ENCODE data around the gene TROAP.
"Not testable (repeated sequence)": the region's sequence is repeated elsewhere in the genome, so short reads cannot be mapped to it uniquely, and the experiment has no call there.

TROAP gene

GRCh38 chr12:49369411-49370145, 46.5 kb downstream of the TROAP start:
- no peak for DNase-seq

GRCh38 chr12:49370539-49370938, 47.5 kb downstream of the TROAP start:
- DNase-seq, result no peak

GRCh38 chr12:49375406-49375805, 52.4 kb downstream of the TROAP start:
- no peak for DNase-seq

GRCh38 chr12:49377386-49377785, 54.3 kb downstream of the TROAP start:
- DNase-seq, result no peak

GRCh38 chr12:49380184-49380583, 57.1 kb downstream of the TROAP start:
- DNase-seq, result not testable (repeated sequence)
